Measurements from ENCODE around the gene KIAA0513. TPM values are rescaled to one million over a fixed set of nuclear protein-coding genes. Genes with fewer than 3 reads are reported as not detected.

KIAA0513 gene
- total and polyA plus RNA-seq, 10 donors: 1.7 to 30.0 (median 21.9) TPM

GRCh38 chr16:84989749-84990620 lies 37.6 kb upstream of the KIAA0513 start:
- Histone ChIP-seq H3K27me3 (replicated peaks in 1 of 7) (no peaks in the 10 kb centered on the region), H3K4me1 (peaks cover 0 to 57% (median 7%) of the 10 kb centered on the region in 6 donors), H3K27ac (no peak overlapping the region), H3K4me3 (no peak overlapping the region), H3K9me3 (no peaks in the 10 kb centered on the region), H3K36me3 (peaks cover 0 to 100% (median 80%) of the 10 kb centered on the region in 6 donors)
- intact Hi-C loops (cut with DNase I; ENCODE audit: low total_unique reads): no loop called here
- WGBS, 5 donors: 88 to 93% (median 90%) methylated on average over 27 of the region's 27 CpGs
- TF ChIP-seq CTCF (IDR thresholded peaks at IDR 0.05 in 8 of 11, conservative IDR thresholded peaks at IDR 0.05 in 3 of 11): no peak
- no peak for TF ChIP-seq POLR2A (IDR thresholded peaks at IDR 0.05)
- TF ChIP-seq POLR2AphosphoS5 (IDR thresholded peaks at IDR 0.05): no peak
- DNase-seq: peak; percentile 66

GRCh38 chr16:84990782-84991181 lies 36.8 kb upstream of the KIAA0513 start:
- Histone ChIP-seq H3K4me1 (peaks cover 0 to 57% (median 8%) of the 10 kb centered on the region in 6 donors), H3K27ac (no peak overlapping the region), H3K9me3 (no peaks in the 10 kb centered on the region), H3K36me3 (peaks cover 0 to 100% (median 85%) of the 10 kb centered on the region in 6 donors), H3K4me3 (no peak overlapping the region), H3K27me3 (replicated peaks in 1 of 7) (no peaks in the 10 kb centered on the region)
- intact Hi-C loops (cut with DNase I; ENCODE audit: low total_unique reads): no loop called here
- DNase-seq: peak; percentile 67
- no peak for TF ChIP-seq POLR2AphosphoS5 (IDR thresholded peaks at IDR 0.05)
- TF ChIP-seq POLR2A (IDR thresholded peaks at IDR 0.05): no peak
- no peak for TF ChIP-seq CTCF (IDR thresholded peaks at IDR 0.05 in 8 of 11, conservative IDR thresholded peaks at IDR 0.05 in 3 of 11)
- WGBS, 5 donors: 90 to 97% (median 94%) methylated on average over 9 of the region's 9 CpGs

- Histone ChIP-seq H3K36me3 (peaks cover 0 to 90% (median 69%) of the 10 kb centered on the region in 6 donors), H3K27me3 (replicated peaks in 1 of 7) (no peaks in the 10 kb centered on the region), H3K27ac (peak overlapping the region in 1 of 8 donors; percentile 83), H3K4me3 (no peak overlapping the region), H3K4me1 (peaks cover 0 to 63% (median 21%) of the 10 kb centered on the region in 6 donors), H3K9me3 (no peaks in the 10 kb centered on the region)
- no peak for DNase-seq
- TF ChIP-seq CTCF (IDR thresholded peaks at IDR 0.05 in 8 of 11, conservative IDR thresholded peaks at IDR 0.05 in 3 of 11) (no peak), POLR2AphosphoS5 (IDR thresholded peaks at IDR 0.05) (no peak), POLR2A (IDR thresholded peaks at IDR 0.05) (no peak)
- WGBS, 5 donors: 71 to 92% (median 90%) methylated on average over 3 of the region's 3 CpGs
- intact Hi-C loops (cut with DNase I; ENCODE audit: low total_unique reads): no loop called here
Measured at GRCh38 chr16:84992717-84993075, 34.9 kb upstream of the KIAA0513 start.

GRCh38 chr16:84993926-84994325 lies 33.7 kb upstream of the KIAA0513 start:
- H3K27me3 ChIP-seq (replicated peaks in 1 of 7): no peaks in the 10 kb centered on the region
- TF ChIP-seq POLR2A (IDR thresholded peaks at IDR 0.05) (no peak), POLR2AphosphoS5 (IDR thresholded peaks at IDR 0.05) (no peak), CTCF (IDR thresholded peaks at IDR 0.05 in 8 of 11, conservative IDR thresholded peaks at IDR 0.05 in 3 of 11) (no peak)
- peak overlapping the region in 1 of 8 donors; percentile 50 for H3K4me3 ChIP-seq
- peak overlapping the region in 5 of 8 donors; percentile 71 to 83 (median 80) for H3K27ac ChIP-seq
- 91 to 98% (median 94%) methylated on average over 8 of the region's 8 CpGs for WGBS, 5 donors
- H3K4me1 ChIP-seq: peaks cover 0 to 75% (median 22%) of the 10 kb centered on the region in 6 donors
- no peaks in the 10 kb centered on the region for H3K9me3 ChIP-seq
- intact Hi-C loops (cut with DNase I; ENCODE audit: low total_unique reads): no loop called here
- DNase-seq: peak; percentile 69
- peaks cover 0 to 78% (median 57%) of the 10 kb centered on the region in 6 donors for H3K36me3 ChIP-seq

All from spleen (tissue), 11 donors.